ENCODE results near the gene IFNL3. TPM values are rescaled to one million over a fixed set of nuclear protein-coding genes. Genes with fewer than 3 reads are reported as not detected.

Gene IFNL3
- total and polyA plus RNA-seq, 9 of the 15 experiments (the other 6 are each of a cell fraction or from before 2014, with no cell fraction given) = not detected

DNA sequence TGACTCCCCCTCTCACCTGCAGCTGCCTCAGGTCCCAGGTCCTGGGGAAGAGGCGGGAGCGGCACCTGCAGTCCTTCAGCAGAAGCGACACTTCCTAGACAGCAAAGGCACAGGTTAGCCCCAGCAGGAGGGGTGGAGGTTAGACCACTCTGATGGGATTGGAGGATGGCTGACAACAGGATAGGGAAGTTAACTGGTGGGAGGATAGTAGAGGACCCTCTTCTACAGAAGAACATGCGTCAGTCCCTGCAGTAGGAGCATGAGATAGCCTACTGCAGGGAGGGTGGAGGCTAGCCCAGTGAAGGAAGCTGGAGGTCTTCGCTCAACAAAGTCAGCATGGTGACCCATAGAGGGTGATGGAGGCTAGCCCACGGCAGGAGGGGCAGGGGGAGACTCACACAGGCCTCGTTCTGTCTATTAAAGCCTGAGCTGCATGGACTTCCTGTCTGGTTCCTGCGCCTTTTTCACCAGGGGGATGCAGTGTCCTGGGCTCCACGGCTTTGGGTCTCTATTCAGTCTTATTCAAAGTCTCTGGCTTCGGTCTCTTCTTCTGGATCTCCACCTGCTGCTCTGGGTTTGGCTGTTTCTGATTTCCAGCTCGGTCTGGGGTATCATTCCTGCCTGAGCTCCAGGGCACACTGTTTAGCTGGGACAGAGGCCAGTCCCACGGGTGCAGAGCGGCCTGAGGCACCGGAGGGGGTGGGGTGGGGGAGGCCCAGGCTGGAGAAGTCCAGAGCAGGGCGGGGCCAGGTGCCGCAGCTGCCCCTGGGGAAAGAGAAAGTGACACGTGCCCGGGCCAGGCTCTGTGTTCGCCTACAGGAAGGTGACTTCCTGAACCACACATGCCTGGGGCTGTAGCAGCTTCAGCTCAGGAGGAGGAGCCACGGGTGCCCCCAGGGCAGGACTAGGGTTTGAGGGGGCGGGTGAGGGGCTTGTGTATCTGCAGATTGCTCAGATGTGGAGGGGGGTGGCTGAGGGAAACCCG, 7.3 kb downstream of the IFNL3 start (continued):
- no peak for TF ChIP-seq ETS2 (tag; IDR thresholded peaks at IDR 0.05; ENCODE audit: borderline replicate concordance, poor library complexity, severe bottlenecking)
- TF ChIP-seq ZNF507 (tag; conservative IDR thresholded peaks at IDR 0.05) = no peak
- peak in 1 of 2 experiments; percentile 77; a peak in 2 of 4 replicates for TF ChIP-seq TRIM24 (IDR thresholded peaks at IDR 0.05)
- no peak for TF ChIP-seq KLF6 (CRISPR knock-in tag; IDR thresholded peaks at IDR 0.05; ENCODE audit: borderline replicate concordance)
- no peak for TF ChIP-seq ZBTB9 (CRISPR knock-in tag; IDR thresholded peaks at IDR 0.05)
- peak; percentile 35; the same call in 1 of the 2 replicates for TF ChIP-seq EGR1 (conservative IDR thresholded peaks at IDR 0.05)
- TF ChIP-seq ZKSCAN3 (CRISPR knock-in tag; IDR thresholded peaks at IDR 0.05) = peak; percentile 99

GRCh38 chr19:39236527-39236926, 8.3 kb downstream of the IFNL3 start:
- Histone ChIP-seq H2AFZ (ENCODE audit: low read depth, low read length) (no peak overlapping the region), H3K9me1 (ENCODE audit: control insufficient read depth, insufficient read depth, low read length) (no peaks in the 10 kb centered on the region), H3K79me2 (ENCODE audit: control insufficient read depth, insufficient read depth, low read length) (no peaks in the 10 kb centered on the region), H3K4me3 (no peak overlapping the region), H3K9me3 (replicated peaks; ENCODE audit: control insufficient read depth, insufficient read depth, low read depth, low read length) (no peaks in the 10 kb centered on the region), H4K20me1 (replicated peaks; ENCODE audit: control insufficient read depth, insufficient read depth, low read length) (no peaks in the 10 kb centered on the region), H3K4me2 (ENCODE audit: insufficient read depth, low read length) (no peak overlapping the region), H3K4me1 (replicated peaks in 1 of 2; ENCODE audit: control insufficient read depth in 2 of 2, insufficient read depth in 2 of 2, low read length in 2 of 2) (peaks cover 0 to 8% of the 10 kb centered on the region in 2 experiments; a peak in 3 of 5 replicates), H3K27ac (ENCODE audit: extremely low read depth, low read depth, low read length) (no peak overlapping the region), H3K27me3 (ENCODE audit: control insufficient read depth in 2 of 2, insufficient read depth in 2 of 2, low read length in 2 of 2) (peaks cover 0 to 10% of the 10 kb centered on the region in 2 experiments; a peak in 2 of 5 replicates), H3K9ac (ENCODE audit: insufficient read depth in 1 of 2, low read depth in 2 of 2, low read length in 2 of 2) (no peak overlapping the region), H3K36me3 (ENCODE audit: control insufficient read depth, insufficient read depth, low read length) (no peaks in the 10 kb centered on the region)
- ATAC-seq (peak; percentile 53), FAIRE-seq (no peak), DNase-seq (ENCODE audit: extremely low read depth in 1 of 4, low spot score in 3 of 4) (no peak)
- in situ Hi-C loops (cut with MboI) (no loop called here), intact Hi-C loops (cut with micrococcal nuclease) (no loop called here)
- BruUV-seq (replicated peaks) = no TSS peak
- 29% methylated on average over 10 of the region's 12 CpGs for WGBS (ENCODE audit: insufficient coverage, low coverage, missing lambda C conversion rate)
- CTCF ChIA-PET (ENCODE audit: low intra/inter-chr PET ratio) = no interaction called here
- POLR2A ChIA-PET = no interaction called here
- TF ChIP-seq ETV5 (CRISPR knock-in tag; IDR thresholded peaks at IDR 0.05; ENCODE audit: low read depth) = no peak
- no peak for TF ChIP-seq ILF3 (IDR thresholded peaks at IDR 0.05; ENCODE audit: borderline replicate concordance)
- no peak for TF ChIP-seq BHLHE40 (IDR thresholded peaks at IDR 0.05; ENCODE audit: low read length)
- TF ChIP-seq, protein P1, sequence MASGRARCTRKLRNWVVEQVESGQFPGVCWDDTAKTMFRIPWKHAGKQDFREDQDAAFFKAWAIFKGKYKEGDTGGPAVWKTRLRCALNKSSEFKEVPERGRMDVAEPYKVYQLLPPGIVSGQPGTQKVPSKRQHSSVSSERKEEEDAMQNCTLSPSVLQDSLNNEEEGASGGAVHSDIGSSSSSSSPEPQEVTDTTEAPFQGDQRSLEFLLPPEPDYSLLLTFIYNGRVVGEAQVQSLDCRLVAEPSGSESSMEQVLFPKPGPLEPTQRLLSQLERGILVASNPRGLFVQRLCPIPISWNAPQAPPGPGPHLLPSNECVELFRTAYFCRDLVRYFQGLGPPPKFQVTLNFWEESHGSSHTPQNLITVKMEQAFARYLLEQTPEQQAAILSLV (tag; IDR thresholded peaks at IDR 0.05) = no peak
- TF ChIP-seq RHOXF2B (CRISPR knock-in tag; conservative IDR thresholded peaks at IDR 0.05) = no peak
- no peak for TF ChIP-seq PHB (CRISPR knock-in tag; IDR thresholded peaks at IDR 0.05)
- TF ChIP-seq RFX1 (IDR thresholded peaks at IDR 0.05) = no peak
- TF ChIP-seq CREM (IDR thresholded peaks at IDR 0.05; ENCODE audit: low read depth) = no peak
- TF ChIP-seq, protein P2, sequence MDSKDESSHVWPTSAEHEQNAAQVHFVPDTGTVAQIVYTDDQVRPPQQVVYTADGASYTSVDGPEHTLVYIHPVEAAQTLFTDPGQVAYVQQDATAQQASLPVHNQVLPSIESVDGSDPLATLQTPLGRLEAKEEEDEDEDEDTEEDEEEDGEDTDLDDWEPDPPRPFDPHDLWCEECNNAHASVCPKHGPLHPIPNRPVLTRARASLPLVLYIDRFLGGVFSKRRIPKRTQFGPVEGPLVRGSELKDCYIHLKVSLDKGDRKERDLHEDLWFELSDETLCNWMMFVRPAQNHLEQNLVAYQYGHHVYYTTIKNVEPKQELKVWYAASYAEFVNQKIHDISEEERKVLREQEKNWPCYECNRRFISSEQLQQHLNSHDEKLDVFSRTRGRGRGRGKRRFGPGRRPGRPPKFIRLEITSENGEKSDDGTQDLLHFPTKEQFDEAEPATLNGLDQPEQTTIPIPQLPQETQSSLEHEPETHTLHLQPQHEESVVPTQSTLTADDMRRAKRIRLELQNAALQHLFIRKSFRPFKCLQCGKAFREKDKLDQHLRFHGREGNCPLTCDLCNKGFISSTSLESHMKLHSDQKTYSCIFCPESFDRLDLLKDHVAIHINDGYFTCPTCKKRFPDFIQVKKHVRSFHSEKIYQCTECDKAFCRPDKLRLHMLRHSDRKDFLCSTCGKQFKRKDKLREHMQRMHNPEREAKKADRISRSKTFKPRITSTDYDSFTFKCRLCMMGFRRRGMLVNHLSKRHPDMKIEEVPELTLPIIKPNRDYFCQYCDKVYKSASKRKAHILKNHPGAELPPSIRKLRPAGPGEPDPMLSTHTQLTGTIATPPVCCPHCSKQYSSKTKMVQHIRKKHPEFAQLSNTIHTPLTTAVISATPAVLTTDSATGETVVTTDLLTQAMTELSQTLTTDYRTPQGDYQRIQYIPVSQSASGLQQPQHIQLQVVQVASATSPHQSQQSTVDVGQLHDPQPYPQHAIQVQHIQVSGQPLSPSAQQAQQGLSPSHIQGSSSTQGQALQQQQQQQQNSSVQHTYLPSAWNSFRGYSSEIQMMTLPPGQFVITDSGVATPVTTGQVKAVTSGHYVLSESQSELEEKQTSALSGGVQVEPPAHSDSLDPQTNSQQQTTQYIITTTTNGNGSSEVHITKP (IDR thresholded peaks at IDR 0.05; ENCODE audit: partially characterized antibody) = no peak
